Mesenchymal stem cell (in vitro differentiated cells and primary cell): ENCODE results near the gene PTPRO.

Experiments
- DNase-seq: peaks from one replicate; pipeline ENCODE4 v3.0.0-alpha.2; 2013
- H2AFZ ChIP-seq: one replicate; pipeline ENCODE4 v1.6.1; 2013; ENCODE audit warnings: low read depth, mild to moderate bottlenecking, control low read depth, inconsistent platforms, low read length, moderate library complexity
- H2AK5ac ChIP-seq: 2 replicates; pipeline ENCODE4 v1.6.1; 2013; ENCODE audit warnings: low read length, moderate library complexity, mild to moderate bottlenecking, inconsistent platforms; ENCODE audit not compliant: severe bottlenecking
- H2BK120ac ChIP-seq: one replicate; pipeline ENCODE4 v1.6.1; 2013; ENCODE audit warnings: low read depth, mild to moderate bottlenecking, inconsistent platforms, low read length, moderate library complexity
- H2BK12ac ChIP-seq, 2 experiments: one replicate each; pipeline ENCODE4 v1.6.1; 2013; ENCODE audit warnings: inconsistent platforms in 2 of 2, low read length in 2 of 2, mild to moderate bottlenecking in 2 of 2, moderate library complexity in 2 of 2, control low read depth in 1 of 2
- H2BK15ac ChIP-seq: one replicate; pipeline ENCODE4 v1.6.1; 2013; ENCODE audit warnings: mild to moderate bottlenecking, low read depth, inconsistent platforms; ENCODE audit not compliant: poor library complexity, severe bottlenecking
- H2BK5ac ChIP-seq: 2 replicates; pipeline ENCODE4 v1.6.1; 2013; ENCODE audit warnings: low read depth, mild to moderate bottlenecking, low read length, control low read depth, inconsistent platforms; ENCODE audit not compliant: poor library complexity, severe bottlenecking
- H3K14ac ChIP-seq, 2 experiments: one replicate each; pipeline ENCODE4 v1.6.1; 2013; ENCODE audit warnings: inconsistent platforms in 2 of 2, low read length in 2 of 2, control low read depth in 1 of 2, mild to moderate bottlenecking in 1 of 2, moderate library complexity in 1 of 2
- H3K18ac ChIP-seq, 2 experiments: one replicate each; pipeline ENCODE4 v1.6.1; 2013; ENCODE audit warnings: inconsistent platforms in 2 of 2, low read length in 2 of 2, control low read depth in 1 of 2, low read depth in 1 of 2, mild to moderate bottlenecking in 1 of 2
- H3K23ac ChIP-seq, 2 experiments: one replicate each; pipeline ENCODE4 v1.6.1; 2013; ENCODE audit warnings: inconsistent platforms in 2 of 2, low read length in 2 of 2, mild to moderate bottlenecking in 2 of 2, moderate library complexity in 2 of 2, control low read depth in 1 of 2
- H3K27ac ChIP-seq: 2 replicates; pipeline ENCODE4 v1.5.1; 2013; ENCODE audit warnings: mild to moderate bottlenecking, moderate library complexity, low read length, control low read depth, inconsistent platforms; ENCODE audit not compliant: poor library complexity, severe bottlenecking
- H3K27me3 ChIP-seq, 2 experiments: 2 replicates each; pipeline versions ENCODE4 v1.6.1 to v1.7.0; 2013; ENCODE audit warnings: low read length in 2 of 2, mild to moderate bottlenecking in 2 of 2, moderate library complexity in 2 of 2, control low read depth in 1 of 2, inconsistent platforms in 1 of 2; ENCODE audit not compliant: control insufficient read depth in 1 of 2, insufficient read depth in 1 of 2
- H3K36me3 ChIP-seq, 2 experiments: 2 replicates each; pipeline versions ENCODE4 v1.6.1 to v1.7.0; 2013; ENCODE audit warnings: low read length in 2 of 2, control low read depth in 1 of 2, inconsistent platforms in 1 of 2, low read depth in 1 of 2, mild to moderate bottlenecking in 1 of 2; ENCODE audit not compliant: insufficient read depth in 2 of 2, control insufficient read depth in 1 of 2
- H3K4ac ChIP-seq, 2 experiments: one replicate each; pipeline ENCODE4 v1.6.1; 2013; ENCODE audit warnings: inconsistent platforms in 2 of 2, low read length in 2 of 2, mild to moderate bottlenecking in 2 of 2, moderate library complexity in 2 of 2, control low read depth in 1 of 2, low read depth in 1 of 2
- H3K4me1 ChIP-seq: 2 replicates; pipeline ENCODE4 v1.6.1; 2013; ENCODE audit warnings: low read depth, low read length, control low read depth; ENCODE audit not compliant: control insufficient read depth, insufficient read depth
- H3K4me2 ChIP-seq: 2 replicates; pipeline ENCODE4 v1.6.1; 2013; ENCODE audit warnings: low read length, mild to moderate bottlenecking, inconsistent platforms; ENCODE audit not compliant: poor library complexity, severe bottlenecking
- H3K4me3 ChIP-seq, 2 experiments: 2 replicates each; pipeline versions ENCODE4 v1.5.1 to v1.7.0; 2013; ENCODE audit warnings: low read length in 2 of 2, mild to moderate bottlenecking in 2 of 2, control low read depth in 1 of 2, low read depth in 1 of 2; ENCODE audit not compliant: insufficient read depth in 1 of 2
- H3K79me1 ChIP-seq: replicated peaks from 2 replicates; pipeline ENCODE4 v1.6.1; 2013; ENCODE audit warnings: mild to moderate bottlenecking, control low read depth, low read length, inconsistent platforms; ENCODE audit not compliant: poor library complexity, severe bottlenecking
- H3K9ac ChIP-seq: 2 replicates; pipeline ENCODE4 v1.7.0; 2013; ENCODE audit warnings: mild to moderate bottlenecking, low read length, moderate library complexity
- H3K9me3 ChIP-seq: 2 replicates; pipeline ENCODE4 v1.7.0; 2013; ENCODE audit warnings: mild to moderate bottlenecking, low read length; ENCODE audit not compliant: control insufficient read depth
- H4K8ac ChIP-seq: one replicate; pipeline ENCODE4 v1.6.1; 2013; ENCODE audit warnings: inconsistent platforms, mild to moderate bottlenecking, low read length, moderate library complexity
- H4K91ac ChIP-seq: one replicate; pipeline ENCODE4 v1.6.1; 2013; ENCODE audit warnings: mild to moderate bottlenecking, low read length, inconsistent platforms
- WGBS: methylation state at CpG from one replicate; pipeline ENCODE4 v1.1.7; 2013; ENCODE audit warnings: mixed read lengths; 5-methylcytosine and 5-hydroxymethylcytosine counted together

PTPRO gene

GRCh38 chr12:15486859-15487258, 164.6 kb downstream of the PTPRO start:
- H3K18ac ChIP-seq: no peak overlapping the region
- no peak overlapping the region for H2AK5ac ChIP-seq
- H3K79me1 ChIP-seq: no peaks in the 10 kb centered on the region
- no peaks in the 10 kb centered on the region for H3K27me3 ChIP-seq
- H2BK120ac ChIP-seq: no peak overlapping the region
- H3K4me3 ChIP-seq: no peak overlapping the region
- no peak for DNase-seq
- H2BK15ac ChIP-seq: no peak overlapping the region
- WGBS: 85% methylated on average over 6 of the region's 6 CpGs
- no peak overlapping the region for H3K4me2 ChIP-seq
- H3K23ac ChIP-seq: no peak overlapping the region
- no peak overlapping the region for H3K9ac ChIP-seq
- H2AFZ ChIP-seq: no peak overlapping the region
- H2BK5ac ChIP-seq: no peak overlapping the region
- no peaks in the 10 kb centered on the region for H3K36me3 ChIP-seq
- no peak overlapping the region for H4K91ac ChIP-seq
- no peak overlapping the region for H4K8ac ChIP-seq
- no peak overlapping the region for H3K27ac ChIP-seq
- H3K4ac ChIP-seq: no peak overlapping the region
- peaks cover 2% of the 10 kb centered on the region for H3K4me1 ChIP-seq
- H2BK12ac ChIP-seq: no peak overlapping the region
- H3K14ac ChIP-seq: no peak overlapping the region
- H3K9me3 ChIP-seq: no peaks in the 10 kb centered on the region

GRCh38 chr12:15488481-15488880, 166.2 kb downstream of the PTPRO start:
- no peak overlapping the region for H3K4ac ChIP-seq
- H3K9ac ChIP-seq: no peak overlapping the region
- no peak overlapping the region for H3K14ac ChIP-seq
- H2BK120ac ChIP-seq: no peak overlapping the region
- no peak overlapping the region for H3K23ac ChIP-seq
- no peak overlapping the region for H3K4me2 ChIP-seq
- H3K9me3 ChIP-seq: peaks cover 10% of the 10 kb centered on the region
- no peaks in the 10 kb centered on the region for H3K27me3 ChIP-seq
- no peaks in the 10 kb centered on the region for H3K79me1 ChIP-seq
- H3K18ac ChIP-seq: no peak overlapping the region
- H3K36me3 ChIP-seq: no peaks in the 10 kb centered on the region
- H2AFZ ChIP-seq: no peak overlapping the region
- no peak overlapping the region for H2AK5ac ChIP-seq
- peaks cover 2% of the 10 kb centered on the region for H3K4me1 ChIP-seq
- H2BK15ac ChIP-seq: no peak overlapping the region
- no peak overlapping the region for H4K91ac ChIP-seq
- no peak overlapping the region for H3K27ac ChIP-seq
- no peak for DNase-seq
- H4K8ac ChIP-seq: no peak overlapping the region
- no peak overlapping the region for H2BK5ac ChIP-seq
- H3K4me3 ChIP-seq: no peak overlapping the region
- H2BK12ac ChIP-seq: no peak overlapping the region

GRCh38 chr12:15494329-15495046, 172.2 kb downstream of the PTPRO start:
- Histone ChIP-seq H3K4me1 (peaks cover 3% of the 10 kb centered on the region), H2AFZ (no peak overlapping the region), H2BK120ac (no peak overlapping the region), H3K23ac (no peak overlapping the region), H4K8ac (no peak overlapping the region), H2AK5ac (no peak overlapping the region), H2BK15ac (no peak overlapping the region), H2BK5ac (no peak overlapping the region), H3K4me3 (no peak overlapping the region), H2BK12ac (no peak overlapping the region), H3K36me3 (no peaks in the 10 kb centered on the region), H4K91ac (no peak overlapping the region), H3K79me1 (no peaks in the 10 kb centered on the region), H3K4me2 (no peak overlapping the region), H3K14ac (no peak overlapping the region), H3K9me3 (peaks cover 11% of the 10 kb centered on the region), H3K27me3 (no peaks in the 10 kb centered on the region), H3K18ac (no peak overlapping the region), H3K4ac (no peak overlapping the region), H3K27ac (no peak overlapping the region), H3K9ac (no peak overlapping the region)
- no peak for DNase-seq
- WGBS: 27% methylated on average over 3 of the region's 4 CpGs

GRCh38 chr12:15495746-15496145, 173.4 kb downstream of the PTPRO start:
- Histone ChIP-seq H4K8ac (no peak overlapping the region), H4K91ac (no peak overlapping the region), H3K27me3 (no peaks in the 10 kb centered on the region), H2BK15ac (no peak overlapping the region), H2AK5ac (no peak overlapping the region), H3K9ac (no peak overlapping the region), H3K4me3 (no peak overlapping the region), H3K18ac (no peak overlapping the region), H2BK12ac (no peak overlapping the region), H3K9me3 (peaks cover 11% of the 10 kb centered on the region), H3K4me1 (peaks cover 3% of the 10 kb centered on the region), H3K4me2 (no peak overlapping the region), H3K23ac (no peak overlapping the region), H2BK120ac (no peak overlapping the region), H2BK5ac (no peak overlapping the region), H3K79me1 (no peaks in the 10 kb centered on the region), H3K27ac (no peak overlapping the region), H3K4ac (no peak overlapping the region), H3K14ac (no peak overlapping the region), H3K36me3 (no peaks in the 10 kb centered on the region), H2AFZ (no peak overlapping the region)
- no CpG with 5 or more reads among the region's 1 CpG for WGBS
- no peak for DNase-seq
